ENCODE measurements around the gene PKMYT1.
A peak's percentile ranks its signal among the peaks of the same experiment; 100 is the strongest.

PKMYT1 gene

GRCh38 chr16:2980227-2981176, at the start of gene PKMYT1:
Gene PKMYT1, minus strand, starts transcription at chr16:2980446. Its CDS starts 789 bp downstream, at chr16:2979657.
- DNase-seq (ENCODE audit: low spot score): peak; percentile 90

GRCh38 chr16:3029491-3030221, 49.4 kb upstream of the PKMYT1 start:
- peak; percentile 46 for DNase-seq (ENCODE audit: low spot score)

- DNase-seq (ENCODE audit: low spot score): no peak
Measured at GRCh38 chr16:3028716-3029319, 48.6 kb upstream of the PKMYT1 start.

GRCh38 chr16:3027983-3028715, 47.9 kb upstream of the PKMYT1 start:
- DNase-seq (ENCODE audit: low spot score): peak; percentile 69

- no peak for DNase-seq (ENCODE audit: low spot score)
Measured at GRCh38 chr16:3027489-3027795, 47.2 kb upstream of the PKMYT1 start.

- no peak for DNase-seq (ENCODE audit: low spot score)
Measured at GRCh38 chr16:3026609-3027488, 46.6 kb upstream of the PKMYT1 start.

GRCh38 chr16:3026003-3026378, 45.7 kb upstream of the PKMYT1 start:
- no peak for DNase-seq (ENCODE audit: low spot score)

GRCh38 chr16:3025032-3026002, 45.1 kb upstream of the PKMYT1 start:
- no peak for DNase-seq (ENCODE audit: low spot score)

- DNase-seq (ENCODE audit: low spot score): peak; percentile 88
Measured at GRCh38 chr16:3023669-3024478, 43.6 kb upstream of the PKMYT1 start, which contains the start of the genes HCFC1R1 and THOC6. Gene HCFC1R1, minus strand, starts transcription at chr16:3023942. Its CDS starts 1 bp downstream, at chr16:3023941. Gene THOC6, plus strand, starts transcription at chr16:3024035. Its CDS starts 292 bp downstream, at chr16:3024327.

- DNase-seq (ENCODE audit: low spot score): peak; percentile 39
Measured at GRCh38 chr16:3023415-3023668, 43.1 kb upstream of the PKMYT1 start.

GRCh38 chr16:3022684-3023414, 42.6 kb upstream of the PKMYT1 start:
- peak; percentile 48 for DNase-seq (ENCODE audit: low spot score)

GRCh38 chr16:3022208-3022683, 42.0 kb upstream of the PKMYT1 start:
- DNase-seq (ENCODE audit: low spot score): peak; percentile 87

- DNase-seq (ENCODE audit: low spot score): peak; percentile 79
Measured at GRCh38 chr16:3021449-3022207, 41.4 kb upstream of the PKMYT1 start.

- DNase-seq (ENCODE audit: low spot score): peak; percentile 91
Measured at GRCh38 chr16:3020604-3021448, 40.6 kb upstream of the PKMYT1 start.

GRCh38 chr16:3020247-3020603, 40.0 kb upstream of the PKMYT1 start, which contains the start of gene TNFRSF12A:
Gene TNFRSF12A, plus strand, starts transcription at chr16:3020368. Its CDS starts 30 bp downstream, at chr16:3020398.
- DNase-seq (ENCODE audit: low spot score): peak; percentile 76

GRCh38 chr16:3019594-3020246, 39.5 kb upstream of the PKMYT1 start:
- DNase-seq (ENCODE audit: low spot score): no peak

Data from kidney capillary endothelial cell (primary cell).